DND-41 (cell line): ENCODE results near the gene SNX12.

Source experiments
- ATAC-seq: fragments of 200-7000 bp; cut with Tn5 transposase; 3 replicates; pipeline ENCODE4 v1.9.1; 2021; ENCODE audit warnings: low read depth; ENCODE audit not compliant: insufficient read depth
- DNase-seq: peaks from one replicate; pipeline ENCODE4 v3.0.0-alpha.2; 2020
- H2AFZ ChIP-seq: 2 replicates; pipeline ENCODE4 v1.6.0; 2012; ENCODE audit warnings: low read depth, low read length
- H3K27ac ChIP-seq: 2 replicates; pipeline ENCODE4 v1.5.1; 2012; ENCODE audit warnings: low read length, inconsistent platforms
- H3K27me3 ChIP-seq: fragments of 200-600 bp; sonication (generic); 2 replicates; pipeline ENCODE4 v1.6.0; 2012; ENCODE audit warnings: low read length, mild to moderate bottlenecking, inconsistent platforms; ENCODE audit not compliant: insufficient read depth, poor library complexity
- H3K36me3 ChIP-seq: 2 replicates; pipeline ENCODE4 v1.5.1; 2012; ENCODE audit warnings: low read length, inconsistent platforms; ENCODE audit not compliant: insufficient read depth
- H3K4me1 ChIP-seq: 2 replicates; pipeline ENCODE4 v1.5.1; 2012; ENCODE audit warnings: mild to moderate bottlenecking, low read length; ENCODE audit not compliant: insufficient read depth
- H3K4me2 ChIP-seq: 2 replicates; pipeline ENCODE4 v1.6.0; 2012; ENCODE audit warnings: mild to moderate bottlenecking, moderate library complexity, low read length, inconsistent platforms; ENCODE audit not compliant: insufficient read depth
- H3K4me3 ChIP-seq, 2 experiments: fragments of 200-600 bp in 1 of 2; shearing (Covaris generic) in 1 of 2; 2 replicates each; pipeline ENCODE4 v1.5.1; 2012 to 2016; ENCODE audit warnings: inconsistent platforms in 2 of 2, low read length in 2 of 2, mild to moderate bottlenecking in 2 of 2, low read depth in 1 of 2, moderate library complexity in 1 of 2
- H3K79me2 ChIP-seq: 2 replicates; pipeline ENCODE4 v1.6.0; 2012; ENCODE audit warnings: low read length, inconsistent platforms; ENCODE audit not compliant: insufficient read depth
- H3K9ac ChIP-seq: 2 replicates; pipeline ENCODE4 v1.6.0; 2012; ENCODE audit warnings: low read depth, mild to moderate bottlenecking, inconsistent platforms, low read length, moderate library complexity
- H3K9me3 ChIP-seq: 2 replicates; pipeline ENCODE4 v1.5.1; 2012; ENCODE audit warnings: low read length, moderate library complexity, mild to moderate bottlenecking, inconsistent platforms; ENCODE audit not compliant: insufficient read depth, severe bottlenecking
- H4K20me1 ChIP-seq: 2 replicates; pipeline ENCODE4 v1.6.0; 2012; ENCODE audit warnings: low read length; ENCODE audit not compliant: insufficient read depth
- CTCF ChIP-seq: IDR thresholded peaks from 2 replicates; pipeline ENCODE4 v1.5.1; 2012; ENCODE audit warnings: borderline replicate concordance, low read length, moderate library complexity, mild to moderate bottlenecking; ENCODE audit not compliant: poor library complexity, severe bottlenecking; ENCODE audit errors: extremely low read depth
- EZH2 ChIP-seq: IDR thresholded peaks from 3 replicates; pipeline ENCODE4 v1.6.1; 2012; ENCODE audit warnings: borderline replicate concordance, low read depth, mild to moderate bottlenecking, moderate library complexity, low read length, inconsistent platforms; ENCODE audit not compliant: severe bottlenecking

The SNX12 gene

GRCh38 chrX:71068044-71068918 is at the start of gene SNX12:
Gene SNX12 (minus strand): TSS chrX:71068334. CDS start chrX:71068306, 28 bp downstream.
- peaks cover 23% of the 10 kb centered on the region for H3K4me1 ChIP-seq
- H3K9ac ChIP-seq = peak within 1 kb of the TSS; percentile 70
- H3K27ac ChIP-seq = peak within 1 kb of the TSS; percentile 93
- no peaks in the 10 kb centered on the region for H3K9me3 ChIP-seq
- peaks cover 12% of the 10 kb centered on the region; the same call in 1 of the 2 replicates for H3K36me3 ChIP-seq
- no peaks in the 10 kb centered on the region for H3K27me3 ChIP-seq
- no peaks in the 10 kb centered on the region for H4K20me1 ChIP-seq
- peak within 1 kb of the TSS; percentile 65 to 90 for H3K4me3 ChIP-seq
- peak within 1 kb of the TSS; percentile 93 for H2AFZ ChIP-seq
- H3K79me2 ChIP-seq = peaks cover 38% of the 10 kb centered on the region
- peak within 1 kb of the TSS; percentile 80 for H3K4me2 ChIP-seq
- DNase-seq = peak; percentile 94
- peak; percentile 97 for ATAC-seq
- no peak for TF ChIP-seq CTCF
- TF ChIP-seq EZH2 = no peak

- Histone ChIP-seq H3K27ac (peak overlapping the region; percentile 99), H3K4me1 (peaks cover 45% of the 10 kb centered on the region)
These were observed 49.2 kb upstream of the SNX12 start for GRCh38 chrX:71117358-71117757.

GRCh38 chrX:71111921-71112431 is 43.8 kb upstream of the SNX12 start:
- no peak for TF ChIP-seq CTCF
- no peak for TF ChIP-seq EZH2
- Histone ChIP-seq H3K4me3 (peak overlapping the region; percentile 30 to 93; a peak in 3 of 4 replicates), H4K20me1 (no peaks in the 10 kb centered on the region), H3K27ac (peak overlapping the region; percentile 100), H3K36me3 (peaks cover 31% of the 10 kb centered on the region), H3K4me2 (peak overlapping the region; percentile 83), H2AFZ (peak overlapping the region; percentile 8), H3K4me1 (peaks cover 59% of the 10 kb centered on the region), H3K27me3 (no peaks in the 10 kb centered on the region), H3K9me3 (no peaks in the 10 kb centered on the region), H3K79me2 (peaks cover 52% of the 10 kb centered on the region), H3K9ac (peak overlapping the region; percentile 91)
- peak; percentile 52 for ATAC-seq
- DNase-seq = peak; percentile 65

More at GRCh38 chrX:71117358-71117757, 49.2 kb upstream of the SNX12 start:
- H3K36me3 ChIP-seq = peaks cover 28% of the 10 kb centered on the region
- no peaks in the 10 kb centered on the region for H3K27me3 ChIP-seq
- H3K4me3 ChIP-seq = peak overlapping the region in 1 of 2 experiments; percentile 79; a peak in 2 of 4 replicates
- H3K9ac ChIP-seq = peak overlapping the region; percentile 86
- H3K79me2 ChIP-seq = peaks cover 32% of the 10 kb centered on the region
- H3K4me2 ChIP-seq = peak overlapping the region; percentile 81
- ATAC-seq (no peak), DNase-seq (no peak)
- no peak overlapping the region for H2AFZ ChIP-seq
- no peaks in the 10 kb centered on the region for H3K9me3 ChIP-seq
- H4K20me1 ChIP-seq = no peaks in the 10 kb centered on the region
- no peak for TF ChIP-seq EZH2
- no peak for TF ChIP-seq CTCF
